ENCODE results near the gene MTF1. TPM values are rescaled to one million over a fixed set of nuclear protein-coding genes. Genes with fewer than 3 reads are reported as not detected.

MTF1 gene
- total RNA-seq, 1 experiment from 2014 or later = 21.2 TPM

GRCh38 chr1:37861151-37861550, 1.8 kb upstream of the MTF1 start (continued):
- TF ChIP-seq ZBTB33 (IDR thresholded peaks at IDR 0.05; ENCODE audit: extremely low read depth, insufficient replicate concordance, low read length) (no peak), SIN3A (IDR thresholded peaks at IDR 0.05; ENCODE audit: low read depth) (no peak), EZH2 (IDR thresholded peaks at IDR 0.05) (no peak), MAX (IDR thresholded peaks at IDR 0.05) (no peak)

- ATAC-seq (peak; percentile 1; the same call in 1 of the 2 replicates), DNase-seq (ENCODE audit: low read depth, low spot score) (no peak)
- Histone ChIP-seq H3K79me2 (ENCODE audit: insufficient read depth, low read length) (peaks cover 37% of the 10 kb centered on the region), H3K9me3 (ENCODE audit: control insufficient read depth in 1 of 2, insufficient read depth in 1 of 2, low read depth in 1 of 2, low read length in 2 of 2) (no peaks in the 10 kb centered on the region), H2AFZ (ENCODE audit: low read depth, low read length, poor library complexity, severe bottlenecking) (no peak overlapping the region), H4K20me1 (ENCODE audit: insufficient read depth) (no peaks in the 10 kb centered on the region), H3K9me2 (ENCODE audit: insufficient read depth) (no peaks in the 10 kb centered on the region), H3K27ac (ENCODE audit: low read depth, low read length) (peak overlapping the region; percentile 85), H3K4me1 (ENCODE audit: control insufficient read depth in 1 of 2, insufficient read depth in 2 of 2, low read length in 2 of 2) (peaks cover 11 to 22% of the 10 kb centered on the region in 2 experiments), H3K36me3 (ENCODE audit: control insufficient read depth in 1 of 2, insufficient read depth in 2 of 2, low read length in 2 of 2) (peaks cover 9 to 12% of the 10 kb centered on the region in 2 experiments; a peak in 3 of 4 replicates), H3K4me3 (replicated peaks in 1 of 2; ENCODE audit: low read depth in 1 of 2, low read length in 2 of 2) (peak overlapping the region; percentile 94 to 99), H3K27me3 (ENCODE audit: insufficient read depth, low read length) (no peaks in the 10 kb centered on the region), H3K4me2 (ENCODE audit: low read length) (peak overlapping the region; percentile 82), H3K9ac (ENCODE audit: low read length) (peak overlapping the region; percentile 88)
- intact Hi-C loops (cut with micrococcal nuclease) = loop anchor here (1.0 kb wide), 1 partner anchor 52 kb away; the partner anchor contains the start of gene YRDC
- no TSS peak for BruUV-seq (replicated peaks)
- ChIA-PET RAD21 (ENCODE audit: low non-redundant PET in 1 of 2, low total read pairs in 2 of 2, uncharacterized antibody in 2 of 2, unreplicated experiment in 2 of 2) (interaction anchor here in 1 of 2 experiments (1.2 kb wide), 1 partner anchor 52 kb away, joined by 4 read pairs; the partner anchor contains the start of genes C1orf122 and YRDC), CTCF (interaction anchor here (1.3 to 1.9 kb wide), 5 partner anchors 9 to 169 kb away, joined by 3 to 10 read pairs (median 8); partner anchors contain the start of gene CDCA8), POLR2A (interaction anchor here (1.1 to 2.1 kb wide), 3 partner anchors 13 to 52 kb away, joined by 3 to 10 read pairs (median 3); partner anchors contain the start of genes C1orf122 and YRDC)
- TF ChIP-seq POLR2AphosphoS5 (IDR thresholded peaks at IDR 0.05; ENCODE audit: low read depth, low read length) (no peak), ATF3 (IDR thresholded peaks at IDR 0.05) (no peak), EZH2phosphoT487 (IDR thresholded peaks at IDR 0.05; ENCODE audit: borderline replicate concordance) (no peak), EZH2 (IDR thresholded peaks at IDR 0.05) (no peak), ZFX (IDR thresholded peaks at IDR 0.05) (no peak), CTCF (IDR thresholded peaks at IDR 0.05 in 2 of 3, conservative IDR thresholded peaks at IDR 0.05 in 1 of 3; ENCODE audit: borderline replicate concordance in 1 of 3, insufficient read depth in 1 of 3, low read depth in 2 of 3, low read length in 2 of 3) (no peak), TCF7L2 (IDR thresholded peaks at IDR 0.05; ENCODE audit: borderline replicate concordance, extremely low read depth, insufficient read depth, insufficient read length) (no peak), ZBTB33 (IDR thresholded peaks at IDR 0.05; ENCODE audit: extremely low read depth, insufficient replicate concordance, low read length) (no peak), ZNF274 (IDR thresholded peaks at IDR 0.05; ENCODE audit: low read depth, low read length) (no peak), ELF1 (IDR thresholded peaks at IDR 0.05; ENCODE audit: borderline replicate concordance, low read depth) (no peak), SIN3A (IDR thresholded peaks at IDR 0.05; ENCODE audit: low read depth) (no peak), SP1 (IDR thresholded peaks at IDR 0.05; ENCODE audit: low read depth) (no peak), CBX3 (IDR thresholded peaks at IDR 0.05; ENCODE audit: low read depth) (no peak), YY1 (IDR thresholded peaks at IDR 0.05; ENCODE audit: extremely low read depth, insufficient replicate concordance, low read depth, low read length) (no peak), POLR2A (IDR thresholded peaks at IDR 0.05; ENCODE audit: borderline replicate concordance, extremely low read depth, insufficient read depth, insufficient read length) (no peak), JUND (IDR thresholded peaks at IDR 0.05) (no peak), SRF (IDR thresholded peaks at IDR 0.05; ENCODE audit: low read depth) (no peak)
These were observed 914 bp upstream of the MTF1 start for GRCh38 chr1:37860346-37860666.
